NCI-H2081 (cell line): ENCODE measurements around the gene APOC3.
A peak's percentile ranks its signal among the peaks of the same experiment; 100 is the strongest.

Source experiments
- DNase-seq, 2 experiments: peaks; one replicate each; lab custom pipeline; 2025; lab: John Stamatoyannopoulos, UW

The APOC3 gene

DNA sequence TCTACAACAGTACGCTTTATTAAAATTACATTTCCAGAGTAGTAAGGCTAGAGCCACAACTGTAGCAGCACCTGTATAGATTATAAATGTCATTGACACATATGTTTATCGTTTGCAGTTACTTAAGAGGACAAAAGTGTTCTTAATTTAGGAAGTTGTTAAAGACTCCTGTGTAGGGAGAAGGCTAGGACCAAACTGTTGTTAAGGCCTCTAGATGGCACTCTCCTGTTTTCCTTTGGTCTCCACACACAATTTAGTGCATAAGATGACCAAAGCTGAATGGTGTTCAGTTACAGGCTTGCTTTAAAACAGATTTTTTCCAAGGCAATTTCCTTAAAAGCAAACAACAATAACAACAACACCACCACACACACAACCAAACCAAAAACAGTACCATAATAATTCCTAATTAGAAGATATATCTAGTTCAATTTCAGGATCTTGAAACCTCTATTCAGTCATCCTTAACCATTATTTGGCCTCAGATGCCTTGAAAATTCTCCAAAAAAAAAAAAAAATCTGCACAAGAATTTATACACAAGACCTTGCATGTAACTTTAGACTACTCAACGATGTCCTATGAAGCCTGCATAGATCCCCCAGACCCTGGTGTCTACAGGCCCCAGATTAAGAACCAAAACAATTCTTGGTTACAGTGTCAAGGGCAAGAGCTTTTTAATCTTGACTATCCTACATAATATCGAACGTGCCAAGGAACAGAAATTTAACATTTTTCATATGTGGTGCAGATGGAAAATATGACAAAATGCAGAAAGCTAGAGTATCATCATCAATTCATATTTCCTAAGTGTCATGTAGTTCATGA is 50.3 kb downstream of the APOC3 start:
- peak; percentile 48 to 67 for DNase-seq

DNA sequence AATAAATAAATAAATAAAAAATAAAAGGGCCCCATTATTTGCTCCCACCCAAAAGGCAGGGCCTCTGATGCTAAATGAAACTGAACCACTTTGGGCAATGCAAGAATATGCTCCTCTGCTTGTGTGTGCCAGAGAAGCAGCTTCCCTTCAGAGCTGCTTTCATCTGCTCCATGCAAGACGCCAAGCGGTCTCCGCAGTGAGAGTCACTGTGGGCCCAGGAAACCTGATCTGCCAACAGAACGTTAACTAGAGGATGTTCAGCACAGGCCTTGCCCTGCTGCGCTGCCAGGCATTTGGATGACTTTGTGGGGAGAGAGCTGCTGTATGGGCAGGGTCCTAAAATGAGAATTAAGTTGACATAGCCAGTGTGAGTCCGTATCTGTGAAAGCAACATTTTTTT is 51.4 kb downstream of the APOC3 start:
- no peak for DNase-seq

DNA sequence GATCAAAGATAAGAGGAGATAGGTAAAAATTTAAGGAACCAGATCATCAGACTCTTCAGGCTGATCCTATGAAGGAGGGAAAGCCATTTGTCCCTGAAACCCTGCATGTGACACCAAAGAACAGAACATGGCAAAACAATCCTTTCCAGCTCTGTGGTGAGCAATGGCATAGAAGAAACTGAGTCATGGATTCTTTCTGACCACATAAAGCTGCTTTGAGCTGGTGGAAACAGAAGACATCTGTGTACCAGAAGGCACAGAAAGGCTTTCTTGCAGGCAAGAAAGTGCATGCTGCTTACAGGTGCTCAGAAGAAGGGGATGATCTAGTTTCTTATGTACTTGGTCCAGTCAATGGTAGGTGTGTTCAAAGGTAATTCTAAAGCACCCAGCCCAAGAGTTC is 52.7 kb downstream of the APOC3 start:
- no peak for DNase-seq
